Ecto neural progenitor cell (in vitro differentiated cells): ENCODE measurements around the gene SLC2A4RG.
"Not testable (repeated sequence)": the region's sequence is repeated elsewhere in the genome, so short reads cannot be mapped to it uniquely, and the experiment has no call there.

Experiments used
- DNase-seq: peaks from one replicate; pipeline ENCODE4 v3.0.0-alpha.2; 2018; ENCODE audit warnings: low spot score

The SLC2A4RG gene

GRCh38 chr20:63714858-63715257 lies 24.7 kb upstream of the SLC2A4RG start:
- no peak for DNase-seq

DNA sequence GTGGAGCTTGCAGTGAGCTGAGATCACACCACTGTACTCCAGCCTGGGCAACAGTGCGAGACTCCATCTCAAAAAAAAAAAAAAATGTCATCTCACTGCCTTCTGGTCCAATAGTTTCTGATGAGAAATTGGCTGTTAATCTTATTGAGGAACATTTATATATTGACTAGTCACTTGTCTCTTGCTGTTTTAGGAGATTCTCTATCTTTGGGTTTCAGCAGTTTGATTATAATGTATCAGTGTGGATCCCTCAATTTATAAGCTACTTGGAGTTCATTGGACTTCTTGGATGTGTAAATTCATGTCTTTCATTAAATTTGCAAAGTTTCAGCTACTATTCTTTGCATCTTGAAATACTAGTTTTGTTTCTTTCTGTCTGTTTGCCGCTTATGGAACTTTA lies 20.6 kb upstream of the SLC2A4RG start:
- no peak for DNase-seq

DNA sequence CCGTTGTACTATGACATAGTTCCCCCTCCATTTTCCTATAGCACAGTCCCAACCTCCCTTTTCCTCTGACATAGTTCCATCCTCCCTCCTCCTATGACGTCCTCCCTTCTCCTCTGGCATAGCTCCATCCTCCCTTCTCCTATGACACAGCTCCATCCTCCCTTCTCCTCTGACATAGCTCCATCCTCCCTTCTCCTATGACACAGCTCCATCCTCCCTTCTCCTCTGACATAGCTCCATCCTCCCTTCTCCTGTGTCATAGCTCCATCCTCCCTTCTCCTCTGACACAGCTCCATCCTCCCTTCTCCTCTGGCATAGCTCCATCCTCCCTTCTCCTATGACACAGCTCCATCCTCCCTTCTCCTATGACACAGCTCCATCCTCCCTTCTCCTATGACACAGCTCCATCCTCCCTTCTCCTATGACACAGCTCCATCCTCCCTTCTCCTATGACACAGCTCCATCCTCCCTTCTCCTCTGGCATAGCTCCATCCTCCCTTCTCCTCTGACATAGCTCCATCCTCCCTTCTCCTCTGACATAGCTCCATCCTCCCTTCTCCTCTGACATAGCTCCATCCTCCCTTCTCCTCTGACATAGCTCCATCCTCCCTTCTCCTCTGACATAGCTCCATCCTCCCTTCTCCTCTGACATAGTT lies 16.5 kb upstream of the SLC2A4RG start:
- not testable (repeated sequence) for DNase-seq

DNA sequence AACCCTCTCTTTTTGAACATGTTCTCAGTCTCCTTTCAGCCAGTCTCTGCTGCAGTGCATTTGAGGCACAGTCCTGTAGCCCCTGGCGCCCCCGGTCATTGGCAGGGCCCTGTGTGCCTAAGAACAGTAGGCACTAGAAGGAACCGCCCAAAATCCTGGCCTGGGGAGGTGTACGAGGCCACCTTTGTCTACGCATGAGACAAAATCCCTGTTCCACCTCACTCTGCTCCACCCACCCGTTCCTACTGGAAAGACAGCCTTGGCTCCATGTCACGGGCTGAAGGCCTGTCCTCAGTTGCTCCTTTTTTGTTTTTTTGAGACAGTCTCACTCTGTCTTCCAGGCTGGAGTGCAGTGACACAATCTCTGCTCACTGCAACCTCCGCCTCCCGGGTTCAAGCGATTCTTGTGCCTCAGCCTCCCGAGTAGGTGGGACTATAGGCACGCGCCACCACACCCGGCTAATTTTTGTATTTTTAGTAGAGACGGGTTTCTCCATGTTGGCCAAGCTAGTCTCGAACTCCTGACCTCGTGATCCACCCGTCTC lies 9.3 kb upstream of the SLC2A4RG start:
- DNase-seq, result not testable (repeated sequence)

DNA sequence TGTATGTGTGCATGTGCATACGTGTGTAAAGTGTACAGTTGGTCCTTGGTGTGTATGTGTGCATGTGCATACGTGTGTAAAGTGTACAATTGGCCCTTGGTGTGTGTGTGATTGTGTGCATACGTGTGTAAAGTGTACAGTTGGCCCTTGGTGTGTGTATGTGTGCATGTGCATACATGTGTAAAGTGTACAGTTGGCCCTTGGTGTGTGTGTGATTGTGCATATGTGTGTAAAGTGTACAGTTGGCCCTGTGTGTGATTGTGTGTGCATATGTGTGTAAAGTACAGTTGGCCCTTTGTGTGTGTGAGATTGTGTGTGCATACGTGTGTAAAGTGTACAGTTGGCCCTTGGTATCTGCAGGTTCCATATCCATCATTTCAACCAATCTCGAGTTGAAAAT lies 8.2 kb upstream of the SLC2A4RG start:
- DNase-seq, result no peak

GRCh38 chr20:63732118-63733095 lies 7.2 kb upstream of the SLC2A4RG start:
- no peak for DNase-seq

DNA sequence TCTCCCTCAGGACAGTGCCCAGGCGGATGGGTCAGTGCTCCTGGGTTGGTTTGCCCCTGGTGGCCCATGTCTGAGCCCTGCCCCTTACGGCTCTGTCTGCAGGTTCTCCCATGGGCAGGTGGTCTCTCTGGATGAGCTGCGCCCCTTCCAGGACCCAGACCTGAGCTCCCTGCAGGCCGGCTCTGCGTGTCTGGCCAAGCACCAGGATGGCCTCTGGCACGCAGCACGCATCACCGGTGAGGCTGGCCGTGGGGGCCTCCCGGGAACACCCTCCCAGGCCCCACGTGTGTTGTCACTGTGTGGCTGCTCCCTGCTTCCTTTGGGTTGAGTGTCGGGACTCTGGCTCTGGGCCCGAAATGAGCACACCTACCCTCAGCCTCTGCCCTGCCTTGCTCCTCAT lies 6.5 kb upstream of the SLC2A4RG start:
- no peak for DNase-seq

DNA sequence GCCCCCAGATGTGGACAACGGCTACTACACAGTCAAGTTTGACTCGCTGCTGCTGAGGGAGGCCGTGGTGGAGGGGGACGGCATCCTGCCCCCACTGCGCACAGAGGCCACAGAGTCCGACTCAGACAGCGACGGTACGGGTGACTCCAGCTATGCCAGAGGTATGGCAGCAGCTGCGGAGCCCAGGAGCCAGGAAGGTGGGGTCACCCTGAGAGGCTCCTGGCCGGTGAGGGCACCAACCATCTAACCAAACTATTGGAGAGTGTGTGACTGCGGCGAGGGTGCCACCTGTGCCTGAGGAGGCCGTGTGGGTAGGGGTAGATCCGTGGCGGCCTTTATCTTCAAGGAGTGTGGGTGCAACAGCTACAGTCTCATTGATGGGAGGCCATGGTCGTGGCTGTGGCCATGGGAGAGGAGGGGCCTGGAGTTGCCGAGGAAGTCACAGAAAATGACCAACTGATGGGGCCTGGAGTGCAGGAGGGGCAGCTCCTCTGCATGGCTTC lies 5.9 kb upstream of the SLC2A4RG start:
- no peak for DNase-seq

DNA sequence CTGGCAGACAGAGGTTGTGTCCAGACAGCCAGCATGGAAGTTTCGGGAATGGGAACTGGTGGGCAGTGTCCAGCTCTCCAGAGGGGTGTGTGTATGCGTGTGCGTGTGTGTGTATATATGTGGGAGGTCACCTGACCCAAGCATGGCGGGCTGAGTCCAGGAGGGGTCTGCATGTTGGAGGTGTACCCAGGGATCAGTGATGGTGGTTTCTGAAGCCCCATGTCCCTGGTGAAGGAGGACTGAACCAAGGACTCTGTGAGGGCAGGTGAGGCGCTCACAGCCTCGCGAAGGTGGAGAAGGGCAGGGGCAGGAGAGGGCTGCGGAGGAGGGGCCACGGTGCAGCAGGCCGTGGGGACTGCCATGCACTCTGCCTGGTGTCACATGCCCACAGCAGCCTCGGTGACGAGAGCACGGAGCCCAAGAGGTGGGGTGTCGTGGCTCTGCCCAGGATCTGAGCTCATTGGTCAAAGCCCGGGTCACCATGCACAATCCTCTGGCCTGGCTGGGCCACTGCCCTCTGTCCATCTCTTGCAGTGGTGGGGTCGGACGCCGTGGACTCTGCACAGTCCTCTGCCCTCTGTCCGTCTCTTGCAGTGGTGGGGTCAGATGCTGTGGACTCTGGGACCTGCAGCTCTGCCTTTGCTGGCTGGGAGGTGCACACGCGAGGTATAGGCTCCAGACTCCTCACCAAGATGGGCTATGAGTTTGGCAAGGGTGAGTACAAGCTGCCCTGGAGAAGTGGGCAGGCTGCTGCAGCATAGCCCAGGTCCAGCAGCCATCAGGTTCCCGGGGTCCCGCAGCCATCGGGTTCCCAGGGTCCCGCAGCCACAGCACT lies 5.2 kb upstream of the SLC2A4RG start:
- DNase-seq, result no peak

DNA sequence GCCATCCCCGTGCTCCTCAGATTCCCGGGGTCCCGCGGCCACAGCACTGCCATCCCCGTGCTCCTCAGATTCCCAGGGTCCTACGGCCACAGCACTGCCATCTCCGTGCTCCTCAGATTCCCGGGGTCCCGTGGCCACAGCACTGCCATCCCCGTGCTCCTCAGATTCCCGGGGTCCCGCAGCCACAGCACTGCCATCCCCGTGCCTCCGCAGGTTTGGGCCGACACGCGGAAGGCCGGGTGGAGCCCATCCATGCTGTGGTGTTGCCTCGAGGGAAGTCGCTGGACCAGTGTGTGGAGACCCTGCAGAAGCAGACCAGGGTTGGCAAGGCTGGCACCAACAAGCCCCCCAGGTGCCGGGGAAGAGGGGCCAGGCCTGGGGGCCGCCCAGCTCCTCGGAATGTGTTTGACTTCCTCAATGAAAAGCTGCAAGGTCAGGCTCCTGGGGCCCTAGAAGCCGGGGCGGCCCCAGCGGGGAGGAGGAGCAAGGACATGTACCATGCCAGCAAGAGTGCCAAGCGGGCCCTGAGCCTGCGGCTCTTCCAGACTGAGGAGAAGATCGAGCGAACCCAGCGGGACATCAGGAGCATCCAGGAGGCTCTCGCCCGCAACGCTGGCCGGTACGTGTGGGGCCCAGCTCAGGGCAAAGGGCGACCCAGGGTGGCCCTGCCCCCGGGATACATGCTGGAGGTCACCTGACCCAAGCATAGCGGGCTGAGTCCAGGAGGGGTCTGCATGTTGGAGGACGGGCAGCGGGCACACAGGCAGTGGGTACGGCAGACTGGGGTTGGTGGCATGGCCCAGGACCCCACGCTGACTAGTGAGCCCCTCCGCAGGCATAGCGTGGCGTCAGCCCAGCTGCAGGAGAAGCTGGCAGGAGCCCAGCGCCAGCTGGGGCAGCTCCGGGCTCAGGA lies 4.4 kb upstream of the SLC2A4RG start:
- no peak for DNase-seq

GRCh38 chr20:63735859-63736718 lies 3.5 kb upstream of the SLC2A4RG start, which contains the start of gene LIME1:
Gene LIME1, plus strand, starts transcription at chr20:63736664. Its CDS starts 886 bp downstream, at chr20:63737550.
- no peak for DNase-seq

DNA sequence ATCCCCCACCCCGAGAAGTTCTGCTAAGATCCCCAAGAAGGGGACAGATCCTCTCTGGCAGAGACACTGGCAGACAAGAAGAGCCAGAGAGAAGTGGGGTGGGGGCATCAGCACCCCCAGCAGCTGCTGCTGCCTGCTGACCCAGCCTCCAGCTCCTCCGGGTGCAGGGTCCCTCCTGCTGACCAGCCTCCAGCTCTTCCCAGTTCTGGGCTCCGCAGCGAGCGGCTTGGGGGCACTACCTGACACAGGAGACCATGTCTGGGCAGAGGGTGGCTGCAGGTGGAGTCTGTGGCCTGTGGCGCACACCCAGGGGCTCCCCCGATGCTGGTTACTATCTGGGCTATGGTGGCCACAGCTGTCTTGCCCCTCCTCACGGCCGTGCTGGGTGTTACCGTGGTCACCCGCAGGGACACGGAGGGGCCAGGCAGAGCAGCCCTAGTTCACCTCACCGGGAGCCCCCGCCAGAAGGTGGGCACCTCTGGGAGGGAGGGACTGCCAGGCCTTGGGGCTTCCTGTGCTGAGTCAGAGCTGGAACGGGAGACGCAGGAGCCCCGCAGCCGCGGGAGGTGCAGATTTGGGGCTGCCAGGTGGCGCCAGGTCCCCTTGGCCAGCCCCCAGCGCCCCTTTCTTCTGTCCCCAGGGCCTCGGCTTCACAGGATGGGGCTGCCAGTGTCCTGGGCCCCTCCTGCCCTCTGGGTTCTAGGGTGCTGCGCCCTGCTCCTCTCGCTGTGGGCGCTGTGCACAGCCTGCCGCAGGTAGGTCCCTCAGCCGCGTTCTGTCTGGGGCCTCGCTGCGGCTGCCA lies 2.5 kb upstream of the SLC2A4RG start:
- DNase-seq, result no peak

GRCh38 chr20:63737695-63737944 lies 2.0 kb upstream of the SLC2A4RG start:
- DNase-seq, result no peak

GRCh38 chr20:63737945-63738686 lies 1.5 kb upstream of the SLC2A4RG start:
- DNase-seq, result no peak

DNA sequence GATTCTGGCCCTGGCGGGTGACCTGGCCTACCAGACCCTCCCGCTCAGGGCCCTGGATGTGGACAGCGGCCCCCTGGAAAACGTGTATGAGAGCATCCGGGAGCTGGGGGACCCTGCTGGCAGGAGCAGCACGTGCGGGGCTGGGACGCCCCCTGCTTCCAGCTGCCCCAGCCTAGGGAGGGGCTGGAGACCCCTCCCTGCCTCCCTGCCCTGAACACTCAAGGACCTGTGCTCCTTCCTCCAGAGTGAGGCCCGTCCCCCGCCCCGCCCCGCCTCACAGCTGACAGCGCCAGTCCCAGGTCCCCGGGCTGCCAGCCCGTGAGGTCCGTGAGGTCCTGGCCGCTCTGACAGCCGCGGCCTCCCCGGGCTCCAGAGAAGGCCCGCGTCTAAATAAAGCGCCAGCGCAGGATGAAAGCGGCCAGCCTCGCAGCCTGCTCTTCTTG lies 868 bp upstream of the SLC2A4RG start:
- DNase-seq, result peak; percentile 83

GRCh38 chr20:63740070-63740626 lies 572 bp downstream of the SLC2A4RG start:
- DNase-seq, result peak; percentile 81

DNA sequence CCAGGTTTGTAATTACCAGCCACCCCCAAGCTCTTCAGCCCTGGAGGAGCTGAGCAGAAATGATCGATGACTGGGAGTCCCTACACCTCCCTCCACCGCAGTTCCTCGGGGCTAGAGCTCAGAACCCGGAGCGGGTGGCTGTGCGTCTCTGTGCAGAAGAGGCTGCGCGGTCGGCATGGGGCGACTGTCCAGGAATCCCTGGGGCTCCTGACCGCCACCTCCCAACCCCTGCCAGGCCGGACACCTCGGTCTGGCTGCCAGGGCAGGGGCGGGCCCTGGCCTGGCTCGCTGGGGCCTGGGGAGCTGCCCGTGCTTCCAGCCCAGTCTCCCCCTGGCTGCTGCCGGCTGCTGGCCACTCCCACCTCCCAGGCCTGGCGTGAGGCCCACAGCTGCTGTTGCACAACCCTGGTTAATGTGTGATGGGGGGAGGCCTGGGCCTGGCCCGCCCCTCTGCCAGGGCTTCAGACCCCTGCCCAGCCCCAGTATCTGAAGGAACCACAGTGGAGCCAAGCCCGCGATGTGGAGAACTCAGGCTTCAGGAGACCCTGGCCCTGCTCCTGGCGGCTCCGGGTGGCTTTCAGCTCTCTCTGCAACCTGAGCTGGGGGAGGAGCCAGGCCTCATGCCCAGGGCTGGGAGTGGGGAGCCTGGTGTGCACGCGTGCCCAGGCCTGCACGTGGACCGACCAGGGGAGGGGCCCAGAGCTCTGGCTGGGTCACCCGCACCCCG lies 1.2 kb downstream of the SLC2A4RG start:
- peak; percentile 87 for DNase-seq

GRCh38 chr20:63741354-63741675 lies 1.7 kb downstream of the SLC2A4RG start:
- DNase-seq, result no peak
